ENCODE data around the gene SMYD3.

DNA sequence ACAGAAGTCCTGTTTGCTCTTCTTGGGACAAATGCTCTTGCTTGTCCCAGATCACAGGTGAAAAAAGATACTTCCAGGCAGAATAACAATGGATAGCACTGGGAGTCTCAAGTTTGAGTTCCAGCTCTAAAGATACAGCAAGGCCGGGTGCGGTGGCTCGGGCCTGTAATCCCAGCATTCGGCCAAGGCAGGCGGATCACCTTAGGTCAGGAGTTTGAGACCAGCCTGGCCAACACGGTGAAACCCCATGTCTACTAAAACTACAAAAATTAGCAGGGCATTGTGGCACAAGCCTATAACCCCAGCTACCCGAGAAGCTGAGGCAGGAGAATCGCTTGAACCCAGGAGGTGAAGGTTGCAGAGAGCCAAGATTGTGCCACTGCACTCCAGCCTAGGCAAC lies 337.6 kb downstream of the SMYD3 start:
- TF ChIP-seq, protein P1, sequence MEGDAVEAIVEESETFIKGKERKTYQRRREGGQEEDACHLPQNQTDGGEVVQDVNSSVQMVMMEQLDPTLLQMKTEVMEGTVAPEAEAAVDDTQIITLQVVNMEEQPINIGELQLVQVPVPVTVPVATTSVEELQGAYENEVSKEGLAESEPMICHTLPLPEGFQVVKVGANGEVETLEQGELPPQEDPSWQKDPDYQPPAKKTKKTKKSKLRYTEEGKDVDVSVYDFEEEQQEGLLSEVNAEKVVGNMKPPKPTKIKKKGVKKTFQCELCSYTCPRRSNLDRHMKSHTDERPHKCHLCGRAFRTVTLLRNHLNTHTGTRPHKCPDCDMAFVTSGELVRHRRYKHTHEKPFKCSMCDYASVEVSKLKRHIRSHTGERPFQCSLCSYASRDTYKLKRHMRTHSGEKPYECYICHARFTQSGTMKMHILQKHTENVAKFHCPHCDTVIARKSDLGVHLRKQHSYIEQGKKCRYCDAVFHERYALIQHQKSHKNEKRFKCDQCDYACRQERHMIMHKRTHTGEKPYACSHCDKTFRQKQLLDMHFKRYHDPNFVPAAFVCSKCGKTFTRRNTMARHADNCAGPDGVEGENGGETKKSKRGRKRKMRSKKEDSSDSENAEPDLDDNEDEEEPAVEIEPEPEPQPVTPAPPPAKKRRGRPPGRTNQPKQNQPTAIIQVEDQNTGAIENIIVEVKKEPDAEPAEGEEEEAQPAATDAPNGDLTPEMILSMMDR (IDR thresholded peaks at IDR 0.05; ENCODE audit: insufficient read depth, low read length) = no peak
- no peak for TF ChIP-seq POLR2AphosphoS5 (IDR thresholded peaks at IDR 0.05; ENCODE audit: low read depth)
